ENCODE results near the gene BCAP29. TPM values are rescaled to one million over a fixed set of nuclear protein-coding genes. Genes with fewer than 3 reads are reported as not detected.

BCAP29 gene
- total RNA-seq, 1 experiment from 2014 or later, result 61.5 TPM

DNA sequence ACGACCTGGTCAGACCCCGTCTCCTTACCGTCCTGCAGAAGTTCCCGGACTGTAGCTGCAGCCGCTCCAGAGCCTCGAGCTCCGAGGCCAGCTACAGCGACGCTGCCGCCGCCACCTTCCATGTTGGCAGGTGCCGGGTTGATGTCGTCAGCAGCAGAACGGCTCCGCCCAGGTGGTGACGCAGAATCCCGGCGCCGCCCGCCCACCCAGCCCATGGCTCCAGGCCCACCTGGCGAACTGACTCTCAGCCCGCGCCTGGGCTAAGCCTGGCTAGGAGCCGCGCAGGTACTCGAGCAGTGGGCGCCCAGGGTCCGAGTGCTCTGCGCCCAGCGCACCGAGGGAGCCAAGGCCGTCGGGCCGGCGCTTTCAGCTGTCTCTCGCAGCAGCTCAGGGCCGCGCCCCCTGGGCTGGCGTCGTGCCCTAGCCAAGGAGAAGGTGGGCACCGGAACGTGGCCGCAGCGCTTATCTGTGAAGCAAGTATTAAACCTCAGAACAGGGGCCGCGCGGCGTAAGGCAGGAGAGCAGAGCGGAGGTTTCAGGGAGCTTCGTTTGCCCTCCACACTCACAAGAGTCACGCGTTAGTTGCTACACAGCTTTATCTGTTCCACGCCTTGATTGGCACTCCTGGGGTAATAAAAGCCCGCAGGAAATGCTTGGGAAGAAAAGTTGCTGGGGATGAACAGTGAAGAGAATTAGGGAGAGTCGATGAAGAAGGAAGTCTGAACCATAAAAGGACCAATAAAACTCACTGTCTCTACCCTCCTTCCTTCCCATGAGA, 16.1 kb upstream of the BCAP29 start, which contains the start of the genes COG5 and DUS4L:
COG5 (minus strand) TSS at position 146 of the 778 bp plus-strand sequence; CDS start at position 122, 24 bp downstream.
DUS4L (plus strand) TSS at position 197 of the 778 bp plus-strand sequence. CDS start 3,100 bp downstream, outside the sequence.
- no TSS peak for BruUV-seq (replicated peaks)
- Mint-ChIP-seq H3K4me3 (ENCODE audit: unreplicated experiment) (peak within 1 kb of the TSS; percentile 75), H3K9me3 (ENCODE audit: unreplicated experiment) (no peaks in the 10 kb centered on the region), H3K27ac (ENCODE audit: low read depth, unreplicated experiment) (peak within 1 kb of the TSS; percentile 79), H3K36me3 (ENCODE audit: insufficient read depth, unreplicated experiment) (peaks cover 6% of the 10 kb centered on the region), H3K4me1 (ENCODE audit: insufficient read depth, unreplicated experiment) (peaks cover 42% of the 10 kb centered on the region), H3K27me3 (ENCODE audit: insufficient read depth, unreplicated experiment) (no peaks in the 10 kb centered on the region)
- TF ChIP-seq, protein P1, sequence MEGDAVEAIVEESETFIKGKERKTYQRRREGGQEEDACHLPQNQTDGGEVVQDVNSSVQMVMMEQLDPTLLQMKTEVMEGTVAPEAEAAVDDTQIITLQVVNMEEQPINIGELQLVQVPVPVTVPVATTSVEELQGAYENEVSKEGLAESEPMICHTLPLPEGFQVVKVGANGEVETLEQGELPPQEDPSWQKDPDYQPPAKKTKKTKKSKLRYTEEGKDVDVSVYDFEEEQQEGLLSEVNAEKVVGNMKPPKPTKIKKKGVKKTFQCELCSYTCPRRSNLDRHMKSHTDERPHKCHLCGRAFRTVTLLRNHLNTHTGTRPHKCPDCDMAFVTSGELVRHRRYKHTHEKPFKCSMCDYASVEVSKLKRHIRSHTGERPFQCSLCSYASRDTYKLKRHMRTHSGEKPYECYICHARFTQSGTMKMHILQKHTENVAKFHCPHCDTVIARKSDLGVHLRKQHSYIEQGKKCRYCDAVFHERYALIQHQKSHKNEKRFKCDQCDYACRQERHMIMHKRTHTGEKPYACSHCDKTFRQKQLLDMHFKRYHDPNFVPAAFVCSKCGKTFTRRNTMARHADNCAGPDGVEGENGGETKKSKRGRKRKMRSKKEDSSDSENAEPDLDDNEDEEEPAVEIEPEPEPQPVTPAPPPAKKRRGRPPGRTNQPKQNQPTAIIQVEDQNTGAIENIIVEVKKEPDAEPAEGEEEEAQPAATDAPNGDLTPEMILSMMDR (IDR thresholded peaks at IDR 0.05; ENCODE audit: unreplicated experiment), result no peak
- DNase-seq (ENCODE audit: unreplicated experiment), result peak; percentile 80
- intact Hi-C loops (cut with micrococcal nuclease), result loop anchor here (5.0 kb wide), 1 partner anchor 102 kb away; no protein-coding TSS in a partner anchor
- ChIA-PET CTCF (interaction anchor here (0.6 to 2.9 kb wide), 10 partner anchors 12 to 967 kb away, joined by 3 to 10 read pairs (median 4); no protein-coding TSS in a partner anchor), POLR2A (interaction anchor here (0.6 to 3.5 kb wide), 24 partner anchors 9 to 395 kb away, joined by 3 to 47 read pairs (median 6); partner anchors contain the start of genes BCAP29, CBLL1, DLD and HBP1)

DNA sequence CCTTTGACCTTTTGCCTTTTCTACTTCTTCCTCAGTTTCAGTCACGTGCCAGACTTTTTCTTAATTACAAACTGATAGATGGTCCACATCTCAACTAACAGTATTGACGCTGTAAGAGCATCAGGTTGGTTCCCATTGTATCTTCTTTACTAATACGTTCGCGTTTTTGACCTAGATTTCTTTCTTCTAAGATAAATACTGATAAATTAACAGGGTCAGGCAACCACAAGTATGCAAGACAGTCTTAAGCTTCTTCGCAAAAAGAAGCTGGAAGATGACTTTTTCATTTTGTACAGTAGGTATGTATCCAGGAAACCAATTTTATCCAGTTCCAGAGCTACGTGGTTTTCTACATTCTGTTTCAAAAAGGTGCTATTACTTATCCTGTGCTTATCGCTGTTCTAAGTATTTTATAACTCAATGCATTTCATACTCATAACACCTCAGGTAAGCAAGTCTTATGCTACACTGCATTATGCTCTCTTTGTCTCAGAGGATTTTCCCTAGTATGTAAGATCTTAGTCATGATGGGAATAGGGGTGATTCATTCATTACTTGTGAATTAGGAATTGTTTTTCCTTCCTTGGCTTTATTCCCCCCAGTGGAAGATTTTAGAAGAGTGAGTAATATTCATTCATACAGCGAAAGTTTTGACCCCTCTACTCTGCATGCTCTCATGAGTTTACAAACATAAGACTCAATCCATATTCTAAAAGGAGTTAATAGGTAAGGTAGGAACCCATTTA, 15.3 kb upstream of the BCAP29 start:
- POLR2A ChIA-PET, result interaction anchor here (0.6 to 3.5 kb wide), 25 partner anchors 8 to 1006 kb away, joined by 3 to 47 read pairs (median 5); partner anchors contain the start of genes BCAP29, CBLL1, DLD and DNAJB9
- TSS peak; percentile 51 for BruUV-seq (replicated peaks)

DNA sequence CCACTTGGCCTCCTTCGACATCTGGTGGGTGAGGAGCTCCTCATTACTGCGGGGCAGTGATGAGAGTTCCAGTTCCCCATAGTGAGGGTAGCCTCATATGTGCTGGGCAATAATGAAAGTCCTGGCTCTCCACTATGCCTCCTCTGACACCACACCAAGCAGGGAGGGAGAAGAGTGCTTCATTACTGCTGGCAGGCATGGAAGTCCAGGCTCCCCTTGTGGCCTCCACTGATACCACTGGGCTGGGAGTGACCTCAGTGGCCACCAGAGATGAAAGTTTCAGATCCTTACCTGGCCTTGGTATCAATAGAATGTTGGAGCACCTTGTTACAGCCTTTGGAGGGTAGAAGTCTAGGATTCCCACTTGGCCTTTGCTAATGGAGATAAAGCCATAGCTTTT, 9.7 kb upstream of the BCAP29 start:
- Mint-ChIP-seq H3K27ac (ENCODE audit: low read depth, unreplicated experiment) (no peak overlapping the region), H3K36me3 (ENCODE audit: insufficient read depth, unreplicated experiment) (peaks cover 42% of the 10 kb centered on the region), H3K9me3 (ENCODE audit: unreplicated experiment) (no peaks in the 10 kb centered on the region), H3K4me1 (ENCODE audit: insufficient read depth, unreplicated experiment) (peaks cover 6% of the 10 kb centered on the region), H3K4me3 (ENCODE audit: unreplicated experiment) (no peak overlapping the region), H3K27me3 (ENCODE audit: insufficient read depth, unreplicated experiment) (no peaks in the 10 kb centered on the region)
- TF ChIP-seq, protein P1 (IDR thresholded peaks at IDR 0.05; ENCODE audit: unreplicated experiment), result no peak
- intact Hi-C loops (cut with micrococcal nuclease), result no loop called here
- POLR2A ChIA-PET, result no interaction called here
- no peak for DNase-seq (ENCODE audit: unreplicated experiment)
- CTCF ChIA-PET, result no interaction called here
- BruUV-seq (replicated peaks), result no TSS peak

More for the DNA sequence above, 15.3 kb upstream of the BCAP29 start:
- H3K4me3 Mint-ChIP-seq (ENCODE audit: unreplicated experiment), result peak overlapping the region; percentile 75
- no peaks in the 10 kb centered on the region for H3K9me3 Mint-ChIP-seq (ENCODE audit: unreplicated experiment)
- H3K27ac Mint-ChIP-seq (ENCODE audit: low read depth, unreplicated experiment), result peak overlapping the region; percentile 79
- TF ChIP-seq, protein P1 (IDR thresholded peaks at IDR 0.05; ENCODE audit: unreplicated experiment), result no peak
- CTCF ChIA-PET, result interaction anchor here (0.6 to 2.9 kb wide), 11 partner anchors 9 to 255 kb away, joined by 3 to 10 read pairs (median 3); no protein-coding TSS in a partner anchor
- H3K36me3 Mint-ChIP-seq (ENCODE audit: insufficient read depth, unreplicated experiment), result peaks cover 4% of the 10 kb centered on the region
- H3K27me3 Mint-ChIP-seq (ENCODE audit: insufficient read depth, unreplicated experiment), result no peaks in the 10 kb centered on the region
- peaks cover 35% of the 10 kb centered on the region for H3K4me1 Mint-ChIP-seq (ENCODE audit: insufficient read depth, unreplicated experiment)
- DNase-seq (ENCODE audit: unreplicated experiment), result peak; percentile 74
- intact Hi-C loops (cut with micrococcal nuclease), result loop anchor here (5.0 kb wide), 1 partner anchor 102 kb away; no protein-coding TSS in a partner anchor
